Thoracic aorta (tissue), 2 donors: ENCODE results near the gene RNF8. TPM values are rescaled to one million over a fixed set of nuclear protein-coding genes. Genes with fewer than 3 reads are reported as not detected.

Experiments
- ATAC-seq: fragments of 150-250 bp; one replicate; pipeline ENCODE4 v1.8.0; 2017; ENCODE audit warnings: low read depth; ENCODE audit not compliant: insufficient number of reproducible peaks, low FRiP score
- DNase-seq: peaks from one replicate; pipeline ENCODE4 v3.0.0-alpha.2; 2020; ENCODE audit warnings: low spot score
- H3K27ac ChIP-seq, 2 donors: fragments of 200-600 bp; sonication (generic); 1 replicate in 1 of 2; 2 replicates in 1 of 2; pipeline ENCODE4 v1.5.1; 2016; ENCODE audit warnings: mild to moderate bottlenecking in 2 of 2, moderate library complexity in 2 of 2
- H3K27me3 ChIP-seq: fragments of 200-600 bp; sonication (generic); replicated peaks from 2 replicates; pipeline ENCODE4 v1.6.0; 2016; ENCODE audit warnings: mild to moderate bottlenecking; ENCODE audit not compliant: insufficient read depth
- H3K36me3 ChIP-seq: fragments of 200-600 bp; sonication (generic); one replicate; pipeline ENCODE4 v1.5.1; 2016
- H3K4me1 ChIP-seq, 2 donors: fragments of 200-600 bp; sonication (generic); 1 replicate in 1 of 2; 2 replicates in 1 of 2; pipeline versions ENCODE4 v1.5.1 to v1.6.0; 2016; ENCODE audit warnings: low read depth in 2 of 2, mild to moderate bottlenecking in 1 of 2; ENCODE audit not compliant: control insufficient read depth in 1 of 2
- H3K4me3 ChIP-seq: fragments of 200-600 bp; sonication (generic); 2 replicates; pipeline ENCODE4 v1.5.1; 2016; ENCODE audit warnings: mild to moderate bottlenecking
- H3K9me3 ChIP-seq: fragments of 200-600 bp; sonication (generic); 2 replicates; pipeline ENCODE4 v1.5.1; 2016
- CTCF ChIP-seq: fragments of 200-600 bp; sonication (generic); IDR thresholded peaks from one replicate; pipeline ENCODE4 v1.5.1; 2019; ENCODE audit warnings: antibody characterized with exemption
- total RNA-seq, 2 donors: library from RNA; depleted of rRNA; stranded (reverse); fragments of >200 nt; gene quantifications; one replicate each; pipeline versions ENCODE4 v1.1.0 to v1.2.3, GENCODE V29; 2016

The RNF8 gene
- total RNA-seq, 2 donors from 2014 or later, result 10.0 to 16.6 TPM

GRCh38 chr6:37371154-37372083 is 17.6 kb downstream of the RNF8 start:
- Histone ChIP-seq H3K27me3 (no peaks in the 10 kb centered on the region), H3K4me1 (peaks cover 26 to 65% of the 10 kb centered on the region in 2 donors), H3K27ac (peak overlapping the region; percentile 39 to 60), H3K4me3 (no peak overlapping the region), H3K36me3 (no peaks in the 10 kb centered on the region), H3K9me3 (no peaks in the 10 kb centered on the region)
- DNase-seq (no peak), ATAC-seq (no peak)
- TF ChIP-seq CTCF, result peak; percentile 11

GRCh38 chr6:37372116-37372515 is 18.3 kb downstream of the RNF8 start:
- no peak for ATAC-seq
- H3K36me3 ChIP-seq, result no peaks in the 10 kb centered on the region
- H3K27me3 ChIP-seq, result no peaks in the 10 kb centered on the region

GRCh38 chr6:37373822-37374471 is 20.2 kb downstream of the RNF8 start:
- H3K27ac ChIP-seq, result peak overlapping the region in 1 of 2 donors; percentile 60
- peaks cover 23 to 51% of the 10 kb centered on the region in 2 donors for H3K4me1 ChIP-seq
- no peaks in the 10 kb centered on the region for H3K9me3 ChIP-seq
- no peaks in the 10 kb centered on the region for H3K27me3 ChIP-seq
- H3K4me3 ChIP-seq, result no peak overlapping the region
- no peaks in the 10 kb centered on the region for H3K36me3 ChIP-seq
- no peak for TF ChIP-seq CTCF
- DNase-seq (no peak), ATAC-seq (no peak)

More at GRCh38 chr6:37372116-37372515, 18.3 kb downstream of the RNF8 start:
- no peak for DNase-seq
- Histone ChIP-seq H3K9me3 (no peaks in the 10 kb centered on the region), H3K4me1 (peaks cover 25 to 58% of the 10 kb centered on the region in 2 donors), H3K4me3 (no peak overlapping the region), H3K27ac (peak overlapping the region; percentile 15 to 60)
- no peak for TF ChIP-seq CTCF

GRCh38 chr6:37375376-37375775 is 21.6 kb downstream of the RNF8 start:
- Histone ChIP-seq H3K27me3 (no peaks in the 10 kb centered on the region), H3K36me3 (peaks cover 4% of the 10 kb centered on the region), H3K4me1 (peaks cover 21 to 37% of the 10 kb centered on the region in 2 donors), H3K27ac (peak overlapping the region in 1 of 2 donors; percentile 46), H3K4me3 (no peak overlapping the region), H3K9me3 (no peaks in the 10 kb centered on the region)
- ATAC-seq (no peak), DNase-seq (no peak)
- no peak for TF ChIP-seq CTCF

GRCh38 chr6:37376078-37376743 is 22.4 kb downstream of the RNF8 start:
- no peak for TF ChIP-seq CTCF
- Histone ChIP-seq H3K4me3 (no peak overlapping the region), H3K27ac (peak overlapping the region in 1 of 2 donors; percentile 46), H3K9me3 (no peaks in the 10 kb centered on the region), H3K27me3 (no peaks in the 10 kb centered on the region), H3K4me1 (peaks cover 19 to 28% of the 10 kb centered on the region in 2 donors), H3K36me3 (peaks cover 7% of the 10 kb centered on the region)
- ATAC-seq, result no peak
- no peak for DNase-seq
